ENCODE results near the gene KLHDC9.

Gene KLHDC9

DNA sequence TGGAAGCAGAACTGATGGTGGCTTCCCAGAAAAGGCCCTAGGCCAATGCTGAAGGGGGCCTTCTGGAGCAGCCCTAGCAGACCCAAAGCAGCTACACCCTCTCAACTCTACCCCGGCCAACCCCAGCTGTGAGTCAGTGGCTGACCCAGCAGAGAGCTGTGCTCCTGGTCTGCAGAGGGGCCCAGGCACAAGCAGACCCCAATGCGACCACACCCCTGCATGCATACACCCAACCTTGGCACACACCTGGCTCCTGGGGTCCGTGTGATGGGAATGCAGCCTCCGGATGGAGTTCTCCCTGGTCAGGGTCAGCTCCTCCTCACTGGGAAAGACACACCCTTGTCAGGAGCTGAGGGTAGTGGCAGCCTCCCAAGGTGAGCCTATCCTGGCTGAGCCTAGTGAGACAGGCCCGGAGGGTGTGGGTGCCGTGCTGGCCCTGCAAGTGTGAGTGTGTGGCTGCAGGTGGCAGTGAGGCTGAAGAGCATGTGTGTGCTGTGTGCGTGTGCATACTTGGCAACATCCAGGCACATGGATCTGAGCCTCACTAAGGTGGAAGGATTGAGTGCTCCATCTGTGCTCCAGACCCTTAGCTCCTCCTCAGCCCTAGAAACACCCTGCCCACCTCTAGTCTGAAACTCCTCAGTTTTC lies 24.6 kb upstream of the KLHDC9 start:
- no peak for DNase-seq (ENCODE audit: extremely low spot score)
- ChIA-PET POLR2A (interaction anchor here (0.8 kb wide), 1 partner anchor 12 kb away, joined by 3 read pairs; no protein-coding TSS in a partner anchor), CTCF (no interaction called here)
- TF ChIP-seq CTBP1 (IDR thresholded peaks at IDR 0.05; ENCODE audit: borderline replicate concordance) (no peak), BHLHE40 (IDR thresholded peaks at IDR 0.05; ENCODE audit: borderline replicate concordance) (no peak), FOXA1 (IDR thresholded peaks at IDR 0.05) (no peak), FOXM1 (IDR thresholded peaks at IDR 0.05; ENCODE audit: borderline replicate concordance) (no peak), TARDBP (IDR thresholded peaks at IDR 0.05) (no peak), LEF1 (IDR thresholded peaks at IDR 0.05; ENCODE audit: borderline replicate concordance) (no peak), FOXK2 (IDR thresholded peaks at IDR 0.05) (no peak), ZNF384 (IDR thresholded peaks at IDR 0.05) (no peak), NFRKB (IDR thresholded peaks at IDR 0.05) (no peak), ARNT (IDR thresholded peaks at IDR 0.05) (no peak), PKNOX1 (IDR thresholded peaks at IDR 0.05) (no peak), HDGF (IDR thresholded peaks at IDR 0.05; ENCODE audit: borderline replicate concordance) (no peak), L3MBTL2 (conservative IDR thresholded peaks at IDR 0.05) (no peak), ELF4 (IDR thresholded peaks at IDR 0.05) (no peak), SP1 (IDR thresholded peaks at IDR 0.05) (no peak)

DNA sequence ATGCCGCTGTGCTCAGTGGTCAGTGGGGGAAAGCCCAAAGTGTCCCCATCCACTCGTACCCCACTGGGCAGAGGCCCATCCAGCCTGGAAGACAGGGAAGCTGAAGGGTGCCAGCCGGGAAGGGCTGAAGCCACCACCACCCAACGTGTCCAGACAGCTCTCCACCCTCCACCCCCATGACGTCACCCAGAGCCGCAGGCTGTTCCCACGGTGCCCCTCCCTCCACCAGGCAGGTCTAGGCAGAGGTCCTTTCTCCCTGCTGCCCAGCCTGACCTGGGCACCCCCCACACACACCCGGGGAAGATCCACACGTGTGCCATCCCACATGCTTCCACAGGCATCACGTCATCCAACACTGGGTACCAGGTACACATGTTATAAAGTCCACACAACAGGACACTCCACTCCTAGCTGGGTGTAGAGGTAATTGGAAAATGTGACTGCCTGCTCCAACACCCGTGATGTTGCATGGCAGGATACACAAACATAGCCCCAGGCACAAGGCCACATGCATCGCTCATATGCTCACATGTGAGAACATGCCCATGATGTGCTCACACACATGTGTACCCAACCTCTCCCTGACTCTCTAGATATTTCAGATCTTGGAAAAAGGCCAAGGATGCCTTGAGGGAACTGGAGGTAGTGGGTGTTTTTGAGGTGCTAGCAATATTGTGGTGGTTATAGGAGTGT lies 23.3 kb upstream of the KLHDC9 start:
- CTCF ChIA-PET: no interaction called here
- no peak for TF ChIP-seq FOXA1 (IDR thresholded peaks at IDR 0.05)
- no peak for TF ChIP-seq LEF1 (IDR thresholded peaks at IDR 0.05; ENCODE audit: borderline replicate concordance)
- POLR2A ChIA-PET: no interaction called here
- DNase-seq (ENCODE audit: extremely low spot score): no peak

- no peak for TF ChIP-seq FOXM1 (IDR thresholded peaks at IDR 0.05; ENCODE audit: borderline replicate concordance)
- no peak for TF ChIP-seq SP1 (IDR thresholded peaks at IDR 0.05)
- no peak for TF ChIP-seq HDGF (IDR thresholded peaks at IDR 0.05; ENCODE audit: borderline replicate concordance)
- no peak for TF ChIP-seq SUZ12 (IDR thresholded peaks at IDR 0.05)
- no peak for TF ChIP-seq FOXK2 (IDR thresholded peaks at IDR 0.05)
- no peak for TF ChIP-seq LEF1 (IDR thresholded peaks at IDR 0.05; ENCODE audit: borderline replicate concordance)
- TF ChIP-seq ARNT (IDR thresholded peaks at IDR 0.05): no peak
- TF ChIP-seq BHLHE40 (IDR thresholded peaks at IDR 0.05; ENCODE audit: borderline replicate concordance): no peak
- no peak for TF ChIP-seq FOXA1 (IDR thresholded peaks at IDR 0.05)
- no peak for TF ChIP-seq ELF4 (IDR thresholded peaks at IDR 0.05)
- no peak for TF ChIP-seq CTBP1 (IDR thresholded peaks at IDR 0.05; ENCODE audit: borderline replicate concordance)
- no peak for TF ChIP-seq TARDBP (IDR thresholded peaks at IDR 0.05)
- no peak for TF ChIP-seq NFRKB (IDR thresholded peaks at IDR 0.05)
- TF ChIP-seq L3MBTL2 (conservative IDR thresholded peaks at IDR 0.05): no peak
- TF ChIP-seq ZNF384 (IDR thresholded peaks at IDR 0.05): no peak
- TF ChIP-seq PKNOX1 (IDR thresholded peaks at IDR 0.05): no peak
- no peak for DNase-seq (ENCODE audit: extremely low spot score)
- CTCF ChIA-PET: no interaction called here
- POLR2A ChIA-PET: no interaction called here
Observed at GRCh38 chr1:161076410-161076809, 21.8 kb upstream of the KLHDC9 start.

GRCh38 chr1:161077426-161077825 lies 20.7 kb upstream of the KLHDC9 start:
- ChIA-PET CTCF (no interaction called here), POLR2A (no interaction called here)
- DNase-seq (ENCODE audit: extremely low spot score): no peak
- no peak for TF ChIP-seq FOXM1 (IDR thresholded peaks at IDR 0.05; ENCODE audit: borderline replicate concordance)

GRCh38 chr1:161079436-161080110 lies 18.6 kb upstream of the KLHDC9 start:
- CTCF ChIA-PET: interaction anchor here (0.7 kb wide), 2 partner anchors 22 to 194 kb away, joined by 3 to 4 read pairs; no protein-coding TSS in a partner anchor
- DNase-seq (ENCODE audit: extremely low spot score): no peak
- POLR2A ChIA-PET: no interaction called here
- TF ChIP-seq L3MBTL2 (conservative IDR thresholded peaks at IDR 0.05): no peak
- no peak for TF ChIP-seq CTBP1 (IDR thresholded peaks at IDR 0.05; ENCODE audit: borderline replicate concordance)
- no peak for TF ChIP-seq TARDBP (IDR thresholded peaks at IDR 0.05)
- TF ChIP-seq FOXK2 (IDR thresholded peaks at IDR 0.05): no peak
- no peak for TF ChIP-seq ELF4 (IDR thresholded peaks at IDR 0.05)
- TF ChIP-seq ZNF384 (IDR thresholded peaks at IDR 0.05): no peak
- TF ChIP-seq BHLHE40 (IDR thresholded peaks at IDR 0.05; ENCODE audit: borderline replicate concordance): no peak
- TF ChIP-seq HDGF (IDR thresholded peaks at IDR 0.05; ENCODE audit: borderline replicate concordance): no peak
- TF ChIP-seq SUZ12 (IDR thresholded peaks at IDR 0.05): no peak
- TF ChIP-seq FOXA1 (IDR thresholded peaks at IDR 0.05): no peak
- TF ChIP-seq PKNOX1 (IDR thresholded peaks at IDR 0.05): no peak
- TF ChIP-seq FOXM1 (IDR thresholded peaks at IDR 0.05; ENCODE audit: borderline replicate concordance): no peak

All from HEK293T (cell line).